HepG2 (cell line): ENCODE data around the gene GPBAR1. TPM values are rescaled to one million over a fixed set of nuclear protein-coding genes. Genes with fewer than 3 reads are reported as not detected.

Experiments used
- CENPT ChIP-seq: sonication (generic); formaldehyde crosslinking; IDR thresholded peaks from 2 replicates; pipeline ENCODE4 v1.8.0; 2022; ENCODE audit warnings: low read depth, mild to moderate bottlenecking, moderate library complexity, missing genetic modification reagents
- DNMT1 ChIP-seq: sonication (generic); formaldehyde crosslinking; IDR thresholded peaks from 2 replicates; pipeline ENCODE4 v1.5.1; 2020; ENCODE audit warnings: mild to moderate bottlenecking, missing genetic modification reagents
- DZIP1 ChIP-seq: sonication (generic); formaldehyde crosslinking; IDR thresholded peaks from 2 replicates; pipeline ENCODE4 v1.5.0; 2020; ENCODE audit warnings: mild to moderate bottlenecking, missing genetic modification reagents
- EEA1 ChIP-seq: sonication (generic); formaldehyde crosslinking; IDR thresholded peaks from 2 replicates; pipeline ENCODE4 v1.5.1; 2020; ENCODE audit warnings: mild to moderate bottlenecking, missing genetic modification reagents, borderline replicate concordance
- FLYWCH1 ChIP-seq: sonication (generic); formaldehyde crosslinking; IDR thresholded peaks from 2 replicates; pipeline ENCODE4 v1.8.1; 2023; ENCODE audit warnings: mild to moderate bottlenecking, missing genetic modification reagents
- JUN ChIP-seq: sonication (generic); formaldehyde crosslinking; IDR thresholded peaks from 2 replicates; pipeline ENCODE4 v1.4.0; 2020; ENCODE audit warnings: mild to moderate bottlenecking, missing genetic modification reagents
- NFYB ChIP-seq: sonication (generic); formaldehyde crosslinking; IDR thresholded peaks from 2 replicates; pipeline ENCODE4 v1.4.0; 2020; ENCODE audit warnings: missing genetic modification reagents
- SP4 ChIP-seq: sonication (generic); formaldehyde crosslinking; IDR thresholded peaks from 2 replicates; pipeline ENCODE4 v1.8.1; 2023; ENCODE audit warnings: mild to moderate bottlenecking, missing genetic modification reagents
- SPEN ChIP-seq: sonication (generic); formaldehyde crosslinking; IDR thresholded peaks from 2 replicates; pipeline ENCODE4 v1.5.1; 2020; ENCODE audit warnings: low read depth, mild to moderate bottlenecking, missing genetic modification reagents
- WIZ ChIP-seq: sonication (generic); formaldehyde crosslinking; IDR thresholded peaks from 2 replicates; pipeline ENCODE4 v1.5.1; 2020; ENCODE audit warnings: mild to moderate bottlenecking, missing genetic modification reagents
- ZBTB37 ChIP-seq: sonication (generic); formaldehyde crosslinking; IDR thresholded peaks from 2 replicates; pipeline ENCODE4 v1.4.0; 2020; ENCODE audit warnings: mild to moderate bottlenecking, missing genetic modification reagents
- ZFP90 ChIP-seq: sonication (generic); formaldehyde crosslinking; IDR thresholded peaks from 2 replicates; pipeline ENCODE4 v1.8.0; 2022; ENCODE audit warnings: missing genetic modification reagents, mild to moderate bottlenecking, inconsistent platforms, borderline replicate concordance
- ZNF235 ChIP-seq: sonication (generic); formaldehyde crosslinking; IDR thresholded peaks from 2 replicates; pipeline ENCODE4 v1.8.1; 2023; ENCODE audit warnings: mild to moderate bottlenecking, missing genetic modification reagents, borderline replicate concordance
- ZNF274 ChIP-seq: sonication (generic); formaldehyde crosslinking; IDR thresholded peaks from 2 replicates; pipeline ENCODE4 v1.5.1; 2020; ENCODE audit warnings: mild to moderate bottlenecking, missing genetic modification reagents
- ZNF317 ChIP-seq: sonication (generic); formaldehyde crosslinking; IDR thresholded peaks from 2 replicates; pipeline ENCODE4 v1.5.0; 2020; ENCODE audit warnings: mild to moderate bottlenecking, missing genetic modification reagents
- ZNF333 ChIP-seq: sonication (generic); formaldehyde crosslinking; IDR thresholded peaks from 2 replicates; pipeline ENCODE4 v1.4.0; 2020; ENCODE audit warnings: mild to moderate bottlenecking, missing genetic modification reagents, borderline replicate concordance
- ZNF501 ChIP-seq: sonication (generic); formaldehyde crosslinking; IDR thresholded peaks from 2 replicates; pipeline ENCODE4 v1.5.1; 2020; ENCODE audit warnings: mild to moderate bottlenecking, moderate library complexity, missing genetic modification reagents
- ZNF687 ChIP-seq: sonication (generic); formaldehyde crosslinking; IDR thresholded peaks from 2 replicates; pipeline ENCODE4 v1.5.1; 2020; ENCODE audit warnings: mild to moderate bottlenecking, missing genetic modification reagents, moderate library complexity
- ZSCAN22 ChIP-seq: sonication (generic); formaldehyde crosslinking; IDR thresholded peaks from 2 replicates; pipeline ENCODE4 v1.4.0; 2020; ENCODE audit warnings: mild to moderate bottlenecking, missing genetic modification reagents
- polyA plus RNA-seq, 8 experiments: library from polyadenylated mRNA; depleted of rRNA in 3 of 8; stranded (reverse) in 7 of 8; unstranded in 1 of 8; fragments of >200 nt; fragmentation: Illumina TruSeq in 4 of 8; extraction: Trizol in 4 of 8; gene quantifications; 2 replicates each; pipeline versions ENCODE4 v1.2.1 to v1.2.3, GENCODE V29; 2011 to 2016; ENCODE audit warnings: low read depth in 4 of 8, missing spikeins in 1 of 8, mixed read lengths in 1 of 8; ENCODE audit not compliant: insufficient read depth in 1 of 8
- total RNA-seq, 5 experiments: library from RNA; depleted of rRNA; stranded (reverse); fragments of >200 nt; fragmentation: Illumina TruSeq; extraction: Trizol; gene quantifications; 2 replicates each; pipeline ENCODE4 v1.2.3, GENCODE V29; 2016; ENCODE audit warnings: low read depth in 1 of 5

Gene GPBAR1
- total and polyA plus RNA-seq, 2 of the 13 experiments (the other 11 are each of a cell fraction or from before 2014, with no cell fraction given): 0.05 to 0.09 TPM

GRCh38 chr2:218290316-218291261 is 29.8 kb downstream of the GPBAR1 start (continued):
- TF ChIP-seq ZNF274 (no peak), ZNF317 (CRISPR knock-in tag) (peak; percentile 70), ZSCAN22 (CRISPR knock-in tag) (peak; percentile 76; the same call in 1 of the 2 replicates), ZNF687 (CRISPR knock-in tag) (peak; percentile 36; the same call in 1 of the 2 replicates), DZIP1 (no peak), WIZ (0 out of 2 replicates have a peak, but pooled peaks have one; percentile 40), ZNF235 (0 out of 2 replicates have a peak, but pooled peaks have one; percentile 58), ZNF501 (0 out of 2 replicates have a peak, but pooled peaks have one; percentile 16), EEA1 (peak; percentile 40; the same call in 1 of the 2 replicates), ZNF333 (CRISPR knock-in tag) (0 out of 2 replicates have a peak, but pooled peaks have one; percentile 54), JUN (CRISPR knock-in tag) (no peak), SPEN (CRISPR knock-in tag) (0 out of 2 replicates have a peak, but pooled peaks have one; percentile 31), NFYB (CRISPR knock-in tag) (no peak), ZBTB37 (CRISPR knock-in tag) (0 out of 2 replicates have a peak, but pooled peaks have one; percentile 36), FLYWCH1 (0 out of 2 replicates have a peak, but pooled peaks have one; percentile 60), DNMT1 (0 out of 2 replicates have a peak, but pooled peaks have one; percentile 48), ZFP90 (CRISPR knock-in tag) (no peak), CENPT (no peak), SP4 (CRISPR knock-in tag) (peak; percentile 16; the same call in 1 of the 2 replicates)
